ENCODE measurements around the gene FAM222B.

DNA sequence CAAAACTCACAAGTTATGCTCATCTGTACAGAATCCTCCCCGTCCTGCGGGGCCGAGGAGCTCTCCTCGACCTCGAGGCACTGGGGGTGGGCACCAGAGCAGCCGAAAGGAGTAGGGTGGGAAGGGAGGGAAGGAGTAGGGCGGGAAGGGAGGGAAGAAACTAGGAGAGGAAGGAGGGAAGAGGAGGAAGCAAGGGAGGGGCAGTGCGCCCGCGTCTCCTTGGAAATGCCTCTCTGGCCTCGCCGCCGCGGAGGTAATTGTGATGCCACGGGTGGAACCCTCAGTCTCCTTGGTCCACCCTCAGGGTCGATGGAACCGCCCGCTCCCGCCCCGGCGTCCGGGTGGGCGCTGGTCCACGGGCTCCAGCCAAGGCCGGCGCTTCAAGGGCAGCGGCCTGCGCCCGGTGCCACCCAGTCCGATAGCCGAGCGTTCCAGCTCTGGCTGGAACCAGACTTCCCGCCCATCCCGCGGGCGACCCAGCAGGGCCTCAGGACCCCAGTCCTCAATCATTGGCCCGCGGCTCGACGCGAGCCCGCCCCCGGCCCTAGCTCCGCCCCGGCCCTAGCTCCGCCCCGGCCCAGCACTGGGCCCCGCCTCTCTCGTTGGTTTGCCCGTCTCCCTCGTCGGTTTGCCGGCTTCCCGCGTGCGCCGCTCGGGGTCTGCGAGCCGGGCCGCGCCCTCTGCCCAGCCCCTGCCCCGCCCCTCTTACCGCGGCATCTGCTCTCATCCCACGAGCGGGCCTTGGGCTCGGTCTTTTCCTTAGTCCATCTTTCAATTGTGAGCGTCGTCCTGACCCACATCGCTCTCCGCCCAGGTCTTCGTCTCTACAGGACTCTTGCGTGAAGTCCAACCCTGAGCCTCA lies 131.5 kb downstream of the FAM222B start:
- TF ChIP-seq POLR2AphosphoS5 (IDR thresholded peaks at IDR 0.05; ENCODE audit: borderline replicate concordance, low read depth, low read length) (peak; percentile 83), EZH2 (IDR thresholded peaks at IDR 0.05) (no peak)
